AG04449 (cell line): ENCODE measurements around the gene ORC2.
"Not testable (repeated sequence)": the region's sequence is repeated elsewhere in the genome, so short reads cannot be mapped to it uniquely, and the experiment has no call there.

Source experiments
- CTCF ChIA-PET: fragments of 350-600 bp; formaldehyde crosslinking; extraction: SDS; loops from one replicate; lab custom pipeline; 2021; ENCODE audit warnings: antibody characterized with exemption; lab: Yijun Ruan, JAX
- POLR2A ChIA-PET: fragments of 400-600, 350-600 bp; formaldehyde crosslinking; extraction: SDS; loops from one replicate; lab custom pipeline; 2020; ENCODE audit warnings: antibody characterized with exemption, inconsistent platforms; lab: Yijun Ruan, JAX
- DNase-seq: peaks from one replicate; pipeline ENCODE4 v3.0.0-alpha.2; 2010; ENCODE audit warnings: low read depth, low spot score
- H3K4me3 ChIP-seq: 2 replicates; pipeline ENCODE4 v1.5.1; 2011; ENCODE audit warnings: low read depth, mild to moderate bottlenecking, control low read depth, low read length
- CTCF ChIP-seq: IDR thresholded peaks from one replicate; pipeline ENCODE4 v1.5.1; 2011; ENCODE audit warnings: mild to moderate bottlenecking, moderate library complexity, low read length, control low read depth, inconsistent platforms; ENCODE audit not compliant: insufficient read depth; ENCODE audit errors: missing control alignments

ORC2 gene

GRCh38 chr2:200888704-200889625, 74.5 kb downstream of the ORC2 start, which contains the start of the genes NIF3L1 and PPIL3:
TSS of gene NIF3L1 (plus strand) at chr2:200889371. CDS start at chr2:200891944, 2,573 bp downstream.
TSS of gene PPIL3 (minus strand) at chr2:200889077. CDS start at chr2:200887615, 1,462 bp downstream.
- ChIA-PET POLR2A (interaction anchor here (0.9 to 1.7 kb wide), 8 partner anchors 20 to 294 kb away, joined by 3 to 19 read pairs (median 3); partner anchors contain the start of genes CASP10, CLK1 and ORC2), CTCF (interaction anchor here (0.6 to 3.5 kb wide), 9 partner anchors 9 to 289 kb away, joined by 3 to 13 read pairs (median 4); no protein-coding TSS in a partner anchor)
- peak; percentile 77 for DNase-seq
- TF ChIP-seq CTCF: peak; percentile 3
- peak within 1 kb of the TSS; percentile 72 for H3K4me3 ChIP-seq

- POLR2A ChIA-PET, H3K4me3 ChIP-seq, DNase-seq, CTCF ChIA-PET: not testable (repeated sequence)
Observed at GRCh38 chr2:200881715-200882249, 81.7 kb downstream of the ORC2 start.

- ChIA-PET CTCF (no interaction called here), POLR2A (no interaction called here)
- DNase-seq: no peak
- H3K4me3 ChIP-seq: no peak overlapping the region
- no peak for TF ChIP-seq CTCF
Observed at GRCh38 chr2:200878289-200878880, 85.1 kb downstream of the ORC2 start.

- ChIA-PET POLR2A (no interaction called here), CTCF (no interaction called here)
- DNase-seq: no peak
- H3K4me3 ChIP-seq: no peak overlapping the region
- TF ChIP-seq CTCF: no peak
Observed at GRCh38 chr2:200877443-200877842, 86.0 kb downstream of the ORC2 start.

- ChIA-PET POLR2A (no interaction called here), CTCF (interaction anchor here (2.4 kb wide), 1 partner anchor 160 kb away, joined by 6 read pairs; no protein-coding TSS in a partner anchor)
- DNase-seq: no peak
- no peak for TF ChIP-seq CTCF
- H3K4me3 ChIP-seq: no peak overlapping the region
Observed at GRCh38 chr2:200873560-200873959, 89.9 kb downstream of the ORC2 start.

GRCh38 chr2:200871151-200871550, 92.3 kb downstream of the ORC2 start:
- DNase-seq: no peak
- POLR2A ChIA-PET: no interaction called here
- no peak overlapping the region for H3K4me3 ChIP-seq
- CTCF ChIA-PET: interaction anchor here (0.6 to 1.4 kb wide), 2 partner anchors 57 to 361 kb away, joined by 3 read pairs; no protein-coding TSS in a partner anchor
- no peak for TF ChIP-seq CTCF
